ENCODE results near the gene CNTNAP1.

The CNTNAP1 gene

GRCh38 chr17:42675965-42676423, 6.3 kb upstream of the CNTNAP1 start:
- Histone ChIP-seq H3K36me3 (ENCODE audit: insufficient read depth, low read length) (no peaks in the 10 kb centered on the region), H3K4me1 (ENCODE audit: insufficient read depth, low read length) (peaks cover 10% of the 10 kb centered on the region; the same call in 1 of the 2 replicates), H3K9me3 (ENCODE audit: control insufficient read depth, insufficient read depth, low read length) (no peaks in the 10 kb centered on the region), H3K9ac (ENCODE audit: low read depth, low read length) (peak overlapping the region; percentile 89)

DNA sequence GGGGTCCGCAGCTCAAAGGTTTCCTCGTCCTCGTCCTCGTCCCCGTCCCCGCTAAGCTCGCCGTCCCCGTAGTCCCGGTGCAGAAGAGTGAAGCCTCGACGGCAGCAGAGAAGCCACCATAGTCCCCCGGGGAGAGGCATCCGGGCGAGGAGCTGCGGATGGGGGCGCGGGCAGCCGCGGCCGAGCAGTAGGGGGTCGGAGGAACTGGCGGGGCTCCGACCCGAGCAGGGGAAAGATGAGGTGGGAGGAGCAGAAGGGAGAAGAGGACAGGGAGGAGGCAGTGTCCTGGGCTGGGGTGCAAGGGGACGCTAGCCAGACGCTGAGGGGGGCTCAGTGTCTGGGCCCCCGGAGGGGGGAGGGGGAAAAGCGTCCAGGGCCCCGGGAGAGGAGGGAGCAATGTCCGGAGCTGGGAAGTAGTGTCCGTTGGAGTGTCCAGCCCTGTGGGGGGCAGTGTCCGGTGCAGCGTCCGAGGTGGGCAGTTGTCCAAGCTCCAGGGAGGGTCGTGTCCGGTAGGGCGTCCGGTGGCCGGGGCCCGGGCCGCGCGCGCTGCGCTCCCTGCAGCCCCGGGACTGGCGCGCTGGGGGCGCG, 5.8 kb upstream of the CNTNAP1 start, which contains the start of gene PLEKHH3:
Gene PLEKHH3 (minus strand): TSS at position 571 of the 588 bp plus-strand sequence. CDS start 431 bp downstream, at position 140.
- Histone ChIP-seq H3K9me3 (ENCODE audit: control insufficient read depth, insufficient read depth, low read length) (no peaks in the 10 kb centered on the region), H3K9ac (ENCODE audit: low read depth, low read length) (peak within 1 kb of the TSS; percentile 89), H3K4me1 (ENCODE audit: insufficient read depth, low read length) (peaks cover 14% of the 10 kb centered on the region; the same call in 1 of the 2 replicates), H3K36me3 (ENCODE audit: insufficient read depth, low read length) (no peaks in the 10 kb centered on the region)

DNA sequence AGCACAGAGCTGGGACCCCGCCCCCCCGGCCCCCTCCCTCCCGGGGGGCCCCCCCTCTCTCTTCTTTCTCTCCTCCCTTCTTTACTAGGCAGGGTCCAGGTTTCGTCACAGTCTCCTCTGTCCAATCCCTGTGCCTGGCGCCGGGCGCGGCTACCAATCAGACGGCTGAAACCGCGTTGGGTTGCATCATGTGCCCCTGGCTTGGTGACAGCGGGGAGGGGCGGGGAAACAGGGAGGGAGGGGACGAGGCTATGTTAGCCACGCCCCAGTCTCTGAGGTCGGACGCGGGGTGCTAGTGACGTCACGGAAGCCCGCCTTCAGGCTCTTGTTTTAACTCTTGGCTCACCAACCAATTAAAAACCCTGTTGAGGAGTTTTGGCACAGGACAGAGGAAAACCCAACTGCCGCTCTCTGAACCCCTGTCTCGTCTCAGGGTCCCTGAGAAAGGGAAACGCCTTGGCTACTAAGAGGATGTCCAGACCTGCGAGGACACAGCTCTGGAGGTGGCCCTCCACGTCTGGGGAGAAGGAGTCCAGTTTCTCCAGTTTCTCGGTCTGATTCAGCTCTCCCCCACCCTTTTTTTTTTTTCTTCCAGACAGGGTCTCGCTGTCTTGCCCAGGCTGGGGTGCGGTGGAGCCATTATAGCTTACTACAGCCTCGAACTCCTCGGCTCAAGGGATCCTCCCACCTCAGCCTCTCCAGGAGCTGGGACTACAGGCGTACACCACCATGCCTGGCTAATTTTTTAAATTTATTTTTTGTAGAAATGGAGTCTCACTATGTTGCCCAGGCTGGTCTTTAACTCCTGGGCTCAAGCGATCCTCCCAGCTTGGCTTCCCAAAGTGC, 5.1 kb upstream of the CNTNAP1 start:
- no peaks in the 10 kb centered on the region for H3K9me3 ChIP-seq (ENCODE audit: control insufficient read depth, insufficient read depth, low read length)
- peak overlapping the region; percentile 89; the same call in 1 of the 2 replicates for H3K9ac ChIP-seq (ENCODE audit: low read depth, low read length)
- peaks cover 15% of the 10 kb centered on the region; the same call in 1 of the 2 replicates for H3K4me1 ChIP-seq (ENCODE audit: insufficient read depth, low read length)
- H3K36me3 ChIP-seq (ENCODE audit: insufficient read depth, low read length) = no peaks in the 10 kb centered on the region

GRCh38 chr17:42677921-42678781, 4.2 kb upstream of the CNTNAP1 start:
- Histone ChIP-seq H3K9me3 (ENCODE audit: control insufficient read depth, insufficient read depth, low read length) (no peaks in the 10 kb centered on the region), H3K9ac (ENCODE audit: low read depth, low read length) (peak overlapping the region; percentile 83), H3K4me1 (ENCODE audit: insufficient read depth, low read length) (peaks cover 11% of the 10 kb centered on the region; the same call in 1 of the 2 replicates), H3K36me3 (ENCODE audit: insufficient read depth, low read length) (no peaks in the 10 kb centered on the region)

DNA sequence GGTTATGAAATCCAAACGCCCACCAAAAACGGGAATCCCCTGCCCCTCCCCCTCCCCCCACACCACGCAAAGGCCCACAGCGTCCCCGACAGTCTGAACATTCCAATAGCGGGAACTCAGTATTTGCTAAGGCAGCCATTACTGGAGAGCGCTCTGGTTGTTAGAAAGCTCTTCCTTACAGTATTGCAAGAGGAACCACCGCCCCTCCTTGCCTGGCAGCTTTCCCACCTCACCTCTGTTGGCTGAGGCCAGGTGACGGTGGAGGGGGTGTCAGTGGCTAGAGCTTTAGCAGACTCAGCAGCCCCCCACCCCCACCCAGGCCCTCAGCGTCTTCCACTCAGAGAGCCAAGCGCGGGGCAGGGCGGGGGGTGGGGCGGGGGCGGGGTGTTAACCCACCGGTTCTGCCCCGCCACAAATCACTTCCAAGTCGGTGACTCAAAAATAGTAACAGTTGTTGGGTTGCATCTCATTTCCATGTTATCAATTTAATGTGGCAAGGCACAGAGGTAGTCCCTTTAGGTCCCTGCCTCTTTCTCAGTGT, 3.3 kb upstream of the CNTNAP1 start:
- Histone ChIP-seq H3K9ac (ENCODE audit: low read depth, low read length) (peak overlapping the region; percentile 79), H3K4me1 (ENCODE audit: insufficient read depth, low read length) (peaks cover 13% of the 10 kb centered on the region; the same call in 1 of the 2 replicates), H3K9me3 (ENCODE audit: control insufficient read depth, insufficient read depth, low read length) (no peaks in the 10 kb centered on the region), H3K36me3 (ENCODE audit: insufficient read depth, low read length) (no peaks in the 10 kb centered on the region)

DNA sequence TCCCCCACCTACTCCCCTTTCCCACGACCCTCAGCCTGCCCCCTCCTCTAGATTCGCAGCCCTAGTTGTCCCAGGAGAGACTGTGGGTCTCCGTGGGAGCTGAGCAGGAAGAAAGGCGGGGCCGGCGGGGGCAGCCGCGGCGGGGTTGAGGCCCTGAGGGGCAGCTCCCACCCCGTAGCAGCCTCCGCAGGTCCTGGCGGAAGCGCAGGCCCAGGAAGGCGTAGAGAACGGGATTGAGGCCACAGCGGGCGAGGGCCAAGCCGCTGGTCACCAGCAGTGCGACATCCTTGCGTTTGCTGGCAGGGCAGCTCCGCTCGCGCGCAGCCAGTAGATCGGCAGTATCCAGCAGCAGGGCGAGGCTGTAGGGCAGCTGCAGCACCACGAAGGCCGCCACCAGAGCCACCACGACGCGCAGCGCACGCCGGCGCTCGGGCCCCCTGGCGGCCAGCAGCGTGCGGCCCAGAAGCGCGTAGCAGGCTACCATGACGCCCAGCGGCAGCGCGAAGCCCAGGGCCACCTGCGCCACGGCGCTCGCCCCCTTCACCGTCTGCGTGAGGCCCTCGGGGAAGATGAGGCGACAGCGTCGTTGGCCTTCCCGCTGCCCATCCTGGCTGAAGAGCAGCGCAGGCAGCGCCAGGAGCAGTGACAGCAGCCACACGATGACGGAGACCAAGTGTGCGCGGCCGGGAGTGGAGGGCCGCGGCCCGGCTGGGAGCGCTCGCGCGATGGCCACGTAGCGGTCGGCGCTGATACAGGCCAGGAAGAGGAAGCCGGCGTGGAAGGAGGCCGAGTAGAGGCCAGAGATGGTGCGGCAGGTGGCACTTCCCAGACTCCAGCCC, 2.6 kb upstream of the CNTNAP1 start:
- H3K36me3 ChIP-seq (ENCODE audit: insufficient read depth, low read length) = no peaks in the 10 kb centered on the region
- H3K4me1 ChIP-seq (ENCODE audit: insufficient read depth, low read length) = peaks cover 10% of the 10 kb centered on the region; the same call in 1 of the 2 replicates
- H3K9ac ChIP-seq (ENCODE audit: low read depth, low read length) = peak overlapping the region; percentile 50
- no peaks in the 10 kb centered on the region for H3K9me3 ChIP-seq (ENCODE audit: control insufficient read depth, insufficient read depth, low read length)

- Histone ChIP-seq H3K36me3 (ENCODE audit: insufficient read depth, low read length) (no peaks in the 10 kb centered on the region), H3K9ac (ENCODE audit: low read depth, low read length) (peak overlapping the region; percentile 50; the same call in 1 of the 2 replicates), H3K9me3 (ENCODE audit: control insufficient read depth, insufficient read depth, low read length) (no peaks in the 10 kb centered on the region), H3K4me1 (ENCODE audit: insufficient read depth, low read length) (peaks cover 10% of the 10 kb centered on the region; the same call in 1 of the 2 replicates)
Observed at GRCh38 chr17:42680331-42680808, 2.0 kb upstream of the CNTNAP1 start.

GRCh38 chr17:42682722-42683403, 532 bp downstream of the CNTNAP1 start:
- Histone ChIP-seq H3K9me3 (ENCODE audit: control insufficient read depth, insufficient read depth, low read length) (no peaks in the 10 kb centered on the region), H3K4me1 (ENCODE audit: insufficient read depth, low read length) (peaks cover 12% of the 10 kb centered on the region; the same call in 1 of the 2 replicates), H3K36me3 (ENCODE audit: insufficient read depth, low read length) (no peaks in the 10 kb centered on the region), H3K9ac (ENCODE audit: low read depth, low read length) (peak overlapping the region; percentile 48; the same call in 1 of the 2 replicates)

GRCh38 chr17:42683407-42684034, 1.2 kb downstream of the CNTNAP1 start:
- Histone ChIP-seq H3K36me3 (ENCODE audit: insufficient read depth, low read length) (no peaks in the 10 kb centered on the region), H3K9me3 (ENCODE audit: control insufficient read depth, insufficient read depth, low read length) (no peaks in the 10 kb centered on the region), H3K9ac (ENCODE audit: low read depth, low read length) (peak overlapping the region; percentile 48; the same call in 1 of the 2 replicates), H3K4me1 (ENCODE audit: insufficient read depth, low read length) (peaks cover 17% of the 10 kb centered on the region; the same call in 1 of the 2 replicates)

DNA sequence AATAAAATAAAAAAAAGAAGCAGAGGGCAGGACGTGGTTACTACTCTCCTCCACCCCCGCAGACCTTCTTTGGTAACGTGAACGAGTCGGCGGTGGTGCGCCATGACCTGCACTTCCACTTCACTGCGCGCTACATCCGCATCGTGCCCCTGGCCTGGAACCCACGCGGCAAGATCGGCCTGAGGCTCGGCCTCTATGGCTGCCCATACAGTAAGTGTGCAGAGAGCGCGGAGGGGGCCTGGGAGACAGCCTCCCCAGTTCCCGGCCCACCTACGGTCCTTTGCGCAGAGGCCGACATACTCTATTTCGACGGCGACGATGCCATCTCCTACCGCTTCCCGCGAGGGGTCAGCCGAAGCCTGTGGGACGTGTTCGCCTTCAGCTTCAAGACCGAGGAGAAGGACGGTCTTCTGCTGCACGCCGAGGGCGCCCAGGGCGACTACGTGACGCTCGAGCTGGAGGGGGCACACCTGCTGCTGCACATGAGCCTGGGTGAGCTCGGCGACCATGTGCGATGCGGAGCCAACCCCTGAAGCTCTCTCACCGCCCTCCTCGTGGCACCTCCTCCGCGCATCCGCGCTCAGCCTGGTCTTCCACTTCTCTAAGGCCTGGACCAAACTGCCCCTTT, 2.7 kb downstream of the CNTNAP1 start:
- Histone ChIP-seq H3K9ac (ENCODE audit: low read depth, low read length) (no peak overlapping the region), H3K9me3 (ENCODE audit: control insufficient read depth, insufficient read depth, low read length) (no peaks in the 10 kb centered on the region), H3K36me3 (ENCODE audit: insufficient read depth, low read length) (no peaks in the 10 kb centered on the region), H3K4me1 (ENCODE audit: insufficient read depth, low read length) (peaks cover 17% of the 10 kb centered on the region; the same call in 1 of the 2 replicates)

DNA sequence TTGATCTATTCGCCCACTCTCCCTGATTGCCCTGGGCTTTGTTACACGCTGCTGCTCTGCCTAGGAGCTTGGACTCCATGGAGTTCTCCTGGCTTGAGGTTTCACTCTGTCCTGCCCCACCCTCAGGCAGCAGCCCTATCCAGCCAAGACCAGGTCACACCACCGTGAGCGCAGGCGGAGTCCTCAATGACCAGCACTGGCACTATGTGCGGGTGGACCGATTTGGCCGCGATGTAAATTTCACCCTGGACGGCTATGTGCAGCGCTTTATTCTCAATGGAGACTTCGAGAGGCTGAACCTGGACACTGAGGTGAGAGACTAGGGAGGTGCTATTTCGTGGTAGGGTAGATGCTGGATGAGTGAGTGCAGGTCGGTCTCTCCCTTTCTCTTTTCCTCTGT, 3.5 kb downstream of the CNTNAP1 start:
- Histone ChIP-seq H3K36me3 (ENCODE audit: insufficient read depth, low read length) (no peaks in the 10 kb centered on the region), H3K4me1 (ENCODE audit: insufficient read depth, low read length) (peaks cover 17% of the 10 kb centered on the region; the same call in 1 of the 2 replicates), H3K9me3 (ENCODE audit: control insufficient read depth, insufficient read depth, low read length) (no peaks in the 10 kb centered on the region), H3K9ac (ENCODE audit: low read depth, low read length) (no peak overlapping the region)

Measured in ES-I3 (cell line).